Measurements from ENCODE around the gene CRCP.
A peak's percentile ranks its signal among the peaks of the same experiment; 100 is the strongest.

DNA sequence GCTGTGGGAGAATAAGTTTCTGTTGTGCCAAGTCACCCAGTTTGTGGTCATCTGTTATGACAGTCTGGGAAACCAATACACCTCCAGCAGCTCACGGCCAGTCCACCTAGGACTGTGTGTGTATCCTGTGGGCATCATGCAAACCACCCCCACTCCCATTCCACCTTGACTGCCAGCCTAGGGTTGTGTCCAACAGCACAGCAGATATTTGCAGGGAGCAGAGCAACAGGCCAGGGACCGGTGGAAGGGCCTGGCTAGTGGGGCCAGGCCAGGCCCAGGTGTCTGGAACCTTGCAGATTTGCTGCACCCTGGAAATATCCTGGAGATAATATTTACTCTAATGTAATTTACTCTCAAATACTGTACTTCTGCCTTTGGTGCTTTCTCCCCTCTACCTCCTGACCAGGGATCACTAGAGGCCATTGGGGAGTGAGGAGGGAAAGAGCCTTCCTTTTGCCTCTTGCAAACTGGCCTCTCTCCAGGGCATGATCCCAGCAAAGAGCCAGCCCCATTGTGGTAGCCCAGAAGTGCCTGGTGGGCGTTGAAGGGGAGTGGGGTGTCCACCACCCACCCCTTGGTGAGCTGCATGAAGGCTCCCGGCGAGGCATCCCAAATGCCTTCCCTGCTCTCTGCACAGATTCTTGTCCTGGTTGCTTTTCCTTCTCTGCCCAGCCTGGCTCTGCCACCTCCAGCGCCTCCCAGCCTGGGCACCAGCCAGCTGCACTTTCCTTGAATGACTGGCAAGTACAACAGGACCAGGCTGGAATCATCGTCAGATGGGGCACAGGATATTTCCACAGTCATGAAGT, 75.3 kb downstream of the CRCP start:
- TF ChIP-seq TAF1 (conservative IDR thresholded peaks at IDR 0.05) (peak; percentile 73), JUND (IDR thresholded peaks at IDR 0.05) (no peak), EGR1 (IDR thresholded peaks at IDR 0.05; ENCODE audit: low read depth in 2 of 2) (no peak), YY1 (IDR thresholded peaks at IDR 0.05) (no peak), RAD21 (IDR thresholded peaks at IDR 0.05) (no peak)
- TF ChIP-seq, protein P1, sequence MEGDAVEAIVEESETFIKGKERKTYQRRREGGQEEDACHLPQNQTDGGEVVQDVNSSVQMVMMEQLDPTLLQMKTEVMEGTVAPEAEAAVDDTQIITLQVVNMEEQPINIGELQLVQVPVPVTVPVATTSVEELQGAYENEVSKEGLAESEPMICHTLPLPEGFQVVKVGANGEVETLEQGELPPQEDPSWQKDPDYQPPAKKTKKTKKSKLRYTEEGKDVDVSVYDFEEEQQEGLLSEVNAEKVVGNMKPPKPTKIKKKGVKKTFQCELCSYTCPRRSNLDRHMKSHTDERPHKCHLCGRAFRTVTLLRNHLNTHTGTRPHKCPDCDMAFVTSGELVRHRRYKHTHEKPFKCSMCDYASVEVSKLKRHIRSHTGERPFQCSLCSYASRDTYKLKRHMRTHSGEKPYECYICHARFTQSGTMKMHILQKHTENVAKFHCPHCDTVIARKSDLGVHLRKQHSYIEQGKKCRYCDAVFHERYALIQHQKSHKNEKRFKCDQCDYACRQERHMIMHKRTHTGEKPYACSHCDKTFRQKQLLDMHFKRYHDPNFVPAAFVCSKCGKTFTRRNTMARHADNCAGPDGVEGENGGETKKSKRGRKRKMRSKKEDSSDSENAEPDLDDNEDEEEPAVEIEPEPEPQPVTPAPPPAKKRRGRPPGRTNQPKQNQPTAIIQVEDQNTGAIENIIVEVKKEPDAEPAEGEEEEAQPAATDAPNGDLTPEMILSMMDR (IDR thresholded peaks at IDR 0.05; ENCODE audit: low read depth, low read length, missing input control), result no peak
- TF ChIP-seq, protein P2, sequence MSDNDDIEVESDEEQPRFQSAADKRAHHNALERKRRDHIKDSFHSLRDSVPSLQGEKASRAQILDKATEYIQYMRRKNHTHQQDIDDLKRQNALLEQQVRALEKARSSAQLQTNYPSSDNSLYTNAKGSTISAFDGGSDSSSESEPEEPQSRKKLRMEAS (IDR thresholded peaks at IDR 0.05), result no peak
- TF ChIP-seq, protein P3, sequence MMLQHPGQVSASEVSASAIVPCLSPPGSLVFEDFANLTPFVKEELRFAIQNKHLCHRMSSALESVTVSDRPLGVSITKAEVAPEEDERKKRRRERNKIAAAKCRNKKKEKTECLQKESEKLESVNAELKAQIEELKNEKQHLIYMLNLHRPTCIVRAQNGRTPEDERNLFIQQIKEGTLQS (IDR thresholded peaks at IDR 0.05), result no peak
- TF ChIP-seq, protein P4, sequence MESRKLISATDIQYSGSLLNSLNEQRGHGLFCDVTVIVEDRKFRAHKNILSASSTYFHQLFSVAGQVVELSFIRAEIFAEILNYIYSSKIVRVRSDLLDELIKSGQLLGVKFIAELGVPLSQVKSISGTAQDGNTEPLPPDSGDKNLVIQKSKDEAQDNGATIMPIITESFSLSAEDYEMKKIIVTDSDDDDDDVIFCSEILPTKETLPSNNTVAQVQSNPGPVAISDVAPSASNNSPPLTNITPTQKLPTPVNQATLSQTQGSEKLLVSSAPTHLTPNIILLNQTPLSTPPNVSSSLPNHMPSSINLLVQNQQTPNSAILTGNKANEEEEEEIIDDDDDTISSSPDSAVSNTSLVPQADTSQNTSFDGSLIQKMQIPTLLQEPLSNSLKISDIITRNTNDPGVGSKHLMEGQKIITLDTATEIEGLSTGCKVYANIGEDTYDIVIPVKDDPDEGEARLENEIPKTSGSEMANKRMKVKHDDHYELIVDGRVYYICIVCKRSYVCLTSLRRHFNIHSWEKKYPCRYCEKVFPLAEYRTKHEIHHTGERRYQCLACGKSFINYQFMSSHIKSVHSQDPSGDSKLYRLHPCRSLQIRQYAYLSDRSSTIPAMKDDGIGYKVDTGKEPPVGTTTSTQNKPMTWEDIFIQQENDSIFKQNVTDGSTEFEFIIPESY (IDR thresholded peaks at IDR 0.05), result no peak
- TF ChIP-seq, protein P5, sequence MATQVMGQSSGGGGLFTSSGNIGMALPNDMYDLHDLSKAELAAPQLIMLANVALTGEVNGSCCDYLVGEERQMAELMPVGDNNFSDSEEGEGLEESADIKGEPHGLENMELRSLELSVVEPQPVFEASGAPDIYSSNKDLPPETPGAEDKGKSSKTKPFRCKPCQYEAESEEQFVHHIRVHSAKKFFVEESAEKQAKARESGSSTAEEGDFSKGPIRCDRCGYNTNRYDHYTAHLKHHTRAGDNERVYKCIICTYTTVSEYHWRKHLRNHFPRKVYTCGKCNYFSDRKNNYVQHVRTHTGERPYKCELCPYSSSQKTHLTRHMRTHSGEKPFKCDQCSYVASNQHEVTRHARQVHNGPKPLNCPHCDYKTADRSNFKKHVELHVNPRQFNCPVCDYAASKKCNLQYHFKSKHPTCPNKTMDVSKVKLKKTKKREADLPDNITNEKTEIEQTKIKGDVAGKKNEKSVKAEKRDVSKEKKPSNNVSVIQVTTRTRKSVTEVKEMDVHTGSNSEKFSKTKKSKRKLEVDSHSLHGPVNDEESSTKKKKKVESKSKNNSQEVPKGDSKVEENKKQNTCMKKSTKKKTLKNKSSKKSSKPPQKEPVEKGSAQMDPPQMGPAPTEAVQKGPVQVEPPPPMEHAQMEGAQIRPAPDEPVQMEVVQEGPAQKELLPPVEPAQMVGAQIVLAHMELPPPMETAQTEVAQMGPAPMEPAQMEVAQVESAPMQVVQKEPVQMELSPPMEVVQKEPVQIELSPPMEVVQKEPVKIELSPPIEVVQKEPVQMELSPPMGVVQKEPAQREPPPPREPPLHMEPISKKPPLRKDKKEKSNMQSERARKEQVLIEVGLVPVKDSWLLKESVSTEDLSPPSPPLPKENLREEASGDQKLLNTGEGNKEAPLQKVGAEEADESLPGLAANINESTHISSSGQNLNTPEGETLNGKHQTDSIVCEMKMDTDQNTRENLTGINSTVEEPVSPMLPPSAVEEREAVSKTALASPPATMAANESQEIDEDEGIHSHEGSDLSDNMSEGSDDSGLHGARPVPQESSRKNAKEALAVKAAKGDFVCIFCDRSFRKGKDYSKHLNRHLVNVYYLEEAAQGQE (IDR thresholded peaks at IDR 0.05), result no peak

Measured in liver (tissue), 3 donors.